Neutrophil (primary cell): Measurements from ENCODE around the gene WDR31.
"Not testable (repeated sequence)": the region's sequence is repeated elsewhere in the genome, so short reads cannot be mapped to it uniquely, and the experiment has no call there.

Experiments
- H3K27ac ChIP-seq: fragments of 200-600 bp; sonication (generic); 2 replicates; pipeline ENCODE4 v1.5.1; 2016; ENCODE audit warnings: mild to moderate bottlenecking, moderate library complexity
- H3K27me3 ChIP-seq: fragments of 200-600 bp; sonication (generic); 2 replicates; pipeline ENCODE4 v1.6.0; 2016; ENCODE audit warnings: mild to moderate bottlenecking
- H3K36me3 ChIP-seq: fragments of 200-600 bp; sonication (generic); 2 replicates; pipeline ENCODE4 v1.5.1; 2017
- H3K4me1 ChIP-seq, 2 experiments: fragments of 200-600 bp in 1 of 2; sonication (generic) in 1 of 2; 1 replicate in 1 of 2; 2 replicates in 1 of 2; pipeline versions ENCODE4 v1.5.1 to v1.6.1; 2013 to 2016; ENCODE audit warnings: low read depth in 1 of 2, low read length in 1 of 2, mild to moderate bottlenecking in 1 of 2, moderate library complexity in 1 of 2; ENCODE audit not compliant: control insufficient read depth in 1 of 2, insufficient read depth in 1 of 2
- H3K4me3 ChIP-seq, 2 experiments: fragments of 200-600 bp in 1 of 2; sonication (generic) in 1 of 2; 1 replicate in 1 of 2; 2 replicates in 1 of 2; pipeline ENCODE4 v1.5.1; 2013 to 2016; ENCODE audit warnings: low read depth in 1 of 2, low read length in 1 of 2, mild to moderate bottlenecking in 1 of 2, moderate library complexity in 1 of 2
- H3K9me3 ChIP-seq: fragments of 200-600 bp; sonication (generic); 2 replicates; pipeline ENCODE4 v1.5.1; 2016
- CTCF ChIP-seq: fragments of 200-600 bp; sonication (generic); IDR thresholded peaks from 2 replicates; pipeline ENCODE4 v1.5.1; 2016; ENCODE audit warnings: antibody characterized with exemption

The WDR31 gene

GRCh38 chr9:113381909-113382411 is 41.9 kb upstream of the WDR31 start:
- H3K27me3 ChIP-seq, result no peaks in the 10 kb centered on the region

GRCh38 chr9:113381441-113381840 is 41.4 kb upstream of the WDR31 start:
- H3K9me3 ChIP-seq, result not testable (repeated sequence)

More at GRCh38 chr9:113381909-113382411, 41.9 kb upstream of the WDR31 start:
- H3K4me3 ChIP-seq, result no peak overlapping the region
- TF ChIP-seq CTCF, result no peak
- H3K27ac ChIP-seq, result no peak overlapping the region
- no peaks in the 10 kb centered on the region for H3K9me3 ChIP-seq
- peaks cover 17% of the 10 kb centered on the region for H3K36me3 ChIP-seq
- peaks cover 4 to 5% of the 10 kb centered on the region in 2 experiments for H3K4me1 ChIP-seq

GRCh38 chr9:113380869-113381378 is 40.8 kb upstream of the WDR31 start:
- Histone ChIP-seq H3K36me3 (peaks cover 7% of the 10 kb centered on the region), H3K4me1 (peaks cover 4 to 5% of the 10 kb centered on the region in 2 experiments), H3K27ac (no peak overlapping the region), H3K27me3 (no peaks in the 10 kb centered on the region), H3K4me3 (no peak overlapping the region), H3K9me3 (no peaks in the 10 kb centered on the region)
- no peak for TF ChIP-seq CTCF

More at GRCh38 chr9:113381441-113381840, 41.4 kb upstream of the WDR31 start:
- not testable (repeated sequence) for H3K4me1 ChIP-seq, H3K27ac ChIP-seq, H3K27me3 ChIP-seq, H3K4me3 ChIP-seq
- H3K36me3 ChIP-seq, result peaks cover 12% of the 10 kb centered on the region

- not testable (repeated sequence) for H3K27ac ChIP-seq, H3K4me1 ChIP-seq, H3K27me3 ChIP-seq, H3K36me3 ChIP-seq, H3K4me3 ChIP-seq, H3K9me3 ChIP-seq
Measured at GRCh38 chr9:113379829-113380210, 39.7 kb upstream of the WDR31 start.

- not testable (repeated sequence) for H3K36me3 ChIP-seq, H3K4me3 ChIP-seq, H3K4me1 ChIP-seq, H3K9me3 ChIP-seq, H3K27me3 ChIP-seq, H3K27ac ChIP-seq
Measured at GRCh38 chr9:113379094-113379828, 39.2 kb upstream of the WDR31 start.

GRCh38 chr9:113376634-113377567 is 36.8 kb upstream of the WDR31 start, which contains the start of gene HDHD3:
TSS of gene HDHD3 (minus strand) at chr9:113376986. CDS start at chr9:113374354, 2,632 bp downstream.
- H3K9me3 ChIP-seq, result no peaks in the 10 kb centered on the region
- H3K4me1 ChIP-seq, result peaks cover 4 to 5% of the 10 kb centered on the region in 2 experiments
- peak within 1 kb of the TSS; percentile 50 for H3K27ac ChIP-seq
- no peak for TF ChIP-seq CTCF
- no peaks in the 10 kb centered on the region for H3K27me3 ChIP-seq
- peak within 1 kb of the TSS; percentile 75 to 84 for H3K4me3 ChIP-seq
- H3K36me3 ChIP-seq, result peaks cover 15% of the 10 kb centered on the region
